Trophoblast cell (in vitro differentiated cells and primary cell): ENCODE results near the gene BRDT.

Source experiments
- DNase-seq, 2 donors: peaks; one replicate each; pipeline ENCODE4 v3.0.0-alpha.2; 2016
- H2AFZ ChIP-seq: 2 replicates; pipeline ENCODE4 v1.6.1; 2013; ENCODE audit warnings: low read length, moderate library complexity, mild to moderate bottlenecking; ENCODE audit not compliant: insufficient read depth, poor library complexity
- H2AK5ac ChIP-seq: 2 replicates; pipeline ENCODE4 v1.6.1; 2013; ENCODE audit warnings: mild to moderate bottlenecking, low read length
- H2BK120ac ChIP-seq: 2 replicates; pipeline ENCODE4 v1.6.1; 2013; ENCODE audit warnings: low read length, mild to moderate bottlenecking, moderate library complexity; ENCODE audit not compliant: insufficient read depth, poor library complexity
- H2BK12ac ChIP-seq: 2 replicates; pipeline ENCODE4 v1.6.1; 2013; ENCODE audit warnings: mild to moderate bottlenecking, low read length, moderate library complexity
- H2BK5ac ChIP-seq: 2 replicates; pipeline ENCODE4 v1.6.1; 2013; ENCODE audit warnings: low read length, low read depth, moderate library complexity, mild to moderate bottlenecking; ENCODE audit not compliant: poor library complexity
- H3K14ac ChIP-seq: 2 replicates; pipeline ENCODE4 v1.6.1; 2013; ENCODE audit warnings: mild to moderate bottlenecking, low read length
- H3K18ac ChIP-seq: 2 replicates; pipeline ENCODE4 v1.6.1; 2013; ENCODE audit warnings: mild to moderate bottlenecking, low read length
- H3K23ac ChIP-seq: 2 replicates; pipeline ENCODE4 v1.6.1; 2013; ENCODE audit warnings: low read length
- H3K27ac ChIP-seq: 2 replicates; pipeline ENCODE4 v1.5.1; 2013; ENCODE audit warnings: low read depth, mild to moderate bottlenecking, inconsistent platforms, low read length, moderate library complexity
- H3K27me3 ChIP-seq: 2 replicates; pipeline ENCODE4 v1.6.1; 2013; ENCODE audit warnings: inconsistent platforms, mild to moderate bottlenecking, low read length, moderate library complexity; ENCODE audit not compliant: insufficient read depth
- H3K36me3 ChIP-seq, 2 experiments: 1 replicate in 1 of 2; 2 replicates in 1 of 2; pipeline ENCODE4 v1.6.1; 2013; ENCODE audit warnings: low read length in 2 of 2, mild to moderate bottlenecking in 2 of 2, moderate library complexity in 1 of 2; ENCODE audit not compliant: insufficient read depth in 2 of 2, control insufficient read depth in 1 of 2
- H3K4ac ChIP-seq: 2 replicates; pipeline ENCODE4 v1.6.1; 2013; ENCODE audit warnings: low read depth, mild to moderate bottlenecking, low read length, moderate library complexity
- H3K4me1 ChIP-seq, 2 experiments: 1 replicate in 1 of 2; 2 replicates in 1 of 2; pipeline ENCODE4 v1.6.1; 2013; ENCODE audit warnings: low read length in 2 of 2, mild to moderate bottlenecking in 2 of 2, moderate library complexity in 1 of 2; ENCODE audit not compliant: insufficient read depth in 2 of 2, control insufficient read depth in 1 of 2
- H3K4me2 ChIP-seq: 2 replicates; pipeline ENCODE4 v1.6.1; 2013; ENCODE audit warnings: inconsistent platforms, mild to moderate bottlenecking, low read length, moderate library complexity
- H3K4me3 ChIP-seq: 2 replicates; pipeline ENCODE4 v1.5.1; 2013; ENCODE audit warnings: mild to moderate bottlenecking, low read depth, low read length, inconsistent platforms
- H3K79me1 ChIP-seq: one replicate; pipeline ENCODE4 v1.6.1; 2013; ENCODE audit warnings: low read length
- H3K79me2 ChIP-seq: 2 replicates; pipeline ENCODE4 v1.6.1; 2013; ENCODE audit warnings: low read length, mild to moderate bottlenecking; ENCODE audit not compliant: control insufficient read depth, insufficient read depth, poor library complexity
- H3K9ac ChIP-seq: 2 replicates; pipeline ENCODE4 v1.6.1; 2013; ENCODE audit warnings: mild to moderate bottlenecking, low read length
- H3K9me3 ChIP-seq: 2 replicates; pipeline ENCODE4 v1.6.1; 2013; ENCODE audit warnings: low read depth, mild to moderate bottlenecking, control low read depth, inconsistent platforms, low read length; ENCODE audit not compliant: insufficient read depth
- H4K12ac ChIP-seq: 2 replicates; pipeline ENCODE4 v1.6.1; 2013; ENCODE audit warnings: low read depth, mild to moderate bottlenecking, low read length, moderate library complexity
- H4K8ac ChIP-seq: 2 replicates; pipeline ENCODE4 v1.6.1; 2013; ENCODE audit warnings: low read depth, mild to moderate bottlenecking, low read length, moderate library complexity
- H4K91ac ChIP-seq: one replicate; pipeline ENCODE4 v1.6.1; 2013; ENCODE audit warnings: low read depth, mild to moderate bottlenecking, low read length, moderate library complexity
- WGBS: extraction: QIAGEN DNeasy Blood & Tissue Kit; methylation state at CpG from one replicate; pipeline ENCODE4 v1.1.7; 2013; ENCODE audit warnings: missing lambda C conversion rate; ENCODE audit not compliant: insufficient read length, insufficient coverage; ENCODE audit errors: extremely low coverage; 5-methylcytosine and 5-hydroxymethylcytosine counted together

The BRDT gene

GRCh38 chr1:91948501-91949355 is 473 bp upstream of the BRDT start:
- Histone ChIP-seq H3K79me2 (no peaks in the 10 kb centered on the region), H2AK5ac (no peak overlapping the region), H4K91ac (no peak overlapping the region), H3K23ac (no peak overlapping the region), H4K12ac (no peak overlapping the region), H3K79me1 (no peaks in the 10 kb centered on the region), H2BK12ac (no peak overlapping the region), H3K27me3 (no peaks in the 10 kb centered on the region), H3K27ac (no peak overlapping the region), H3K18ac (no peak overlapping the region), H3K4me3 (no peak overlapping the region), H3K14ac (no peak overlapping the region), H2BK5ac (no peak overlapping the region), H4K8ac (no peak overlapping the region), H3K4ac (no peak overlapping the region), H2BK120ac (no peak overlapping the region), H3K36me3 (no peaks in the 10 kb centered on the region), H3K9me3 (no peaks in the 10 kb centered on the region), H3K4me2 (no peak overlapping the region), H2AFZ (no peak overlapping the region), H3K4me1 (no peaks in the 10 kb centered on the region), H3K9ac (no peak overlapping the region)
- WGBS: no CpG with 5 or more reads among the region's 29 CpGs
- DNase-seq: peak; percentile 24 to 88

GRCh38 chr1:91952187-91952586 is 3.0 kb downstream of the BRDT start:
- DNase-seq: no peak
- Histone ChIP-seq H3K27me3 (no peaks in the 10 kb centered on the region), H2BK12ac (no peak overlapping the region), H3K79me1 (no peaks in the 10 kb centered on the region), H2AK5ac (no peak overlapping the region), H3K9ac (no peak overlapping the region), H3K18ac (no peak overlapping the region), H3K9me3 (no peaks in the 10 kb centered on the region), H3K14ac (no peak overlapping the region), H4K91ac (no peak overlapping the region), H3K79me2 (no peaks in the 10 kb centered on the region), H3K4me2 (no peak overlapping the region), H3K36me3 (no peaks in the 10 kb centered on the region), H3K4me1 (no peaks in the 10 kb centered on the region), H4K12ac (no peak overlapping the region), H2BK120ac (no peak overlapping the region), H3K27ac (no peak overlapping the region), H3K23ac (no peak overlapping the region), H3K4me3 (no peak overlapping the region), H3K4ac (no peak overlapping the region), H2AFZ (no peak overlapping the region), H2BK5ac (no peak overlapping the region), H4K8ac (no peak overlapping the region)
- no CpG with 5 or more reads among the region's 2 CpGs for WGBS

GRCh38 chr1:91958926-91959325 is 9.7 kb downstream of the BRDT start:
- no peak overlapping the region for H2BK120ac ChIP-seq
- H2AFZ ChIP-seq: no peak overlapping the region
- no CpG with 5 or more reads among the region's 5 CpGs for WGBS
- no peak overlapping the region for H3K14ac ChIP-seq
- no peak overlapping the region for H2BK5ac ChIP-seq
- no peaks in the 10 kb centered on the region for H3K79me2 ChIP-seq
- H3K9ac ChIP-seq: no peak overlapping the region
- no peaks in the 10 kb centered on the region for H3K36me3 ChIP-seq
- H3K4me2 ChIP-seq: no peak overlapping the region
- H3K27ac ChIP-seq: no peak overlapping the region
- no peaks in the 10 kb centered on the region for H3K4me1 ChIP-seq
- no peak overlapping the region for H2AK5ac ChIP-seq
- no peak overlapping the region for H4K91ac ChIP-seq
- DNase-seq: no peak
- no peaks in the 10 kb centered on the region for H3K27me3 ChIP-seq
- no peak overlapping the region for H4K12ac ChIP-seq
- no peaks in the 10 kb centered on the region for H3K79me1 ChIP-seq
- no peak overlapping the region for H3K23ac ChIP-seq
- H3K4me3 ChIP-seq: no peak overlapping the region
- no peak overlapping the region for H3K4ac ChIP-seq
- H4K8ac ChIP-seq: no peak overlapping the region
- no peak overlapping the region for H3K18ac ChIP-seq
- no peaks in the 10 kb centered on the region for H3K9me3 ChIP-seq
- H2BK12ac ChIP-seq: no peak overlapping the region

- no CpG with 5 or more reads among the region's 2 CpGs for WGBS
These were observed 19.1 kb downstream of the BRDT start for GRCh38 chr1:91968334-91968733.

More at GRCh38 chr1:91968334-91968733, 19.1 kb downstream of the BRDT start:
- H3K4me3 ChIP-seq: no peak overlapping the region
- no peaks in the 10 kb centered on the region for H3K79me2 ChIP-seq
- no peak overlapping the region for H3K9ac ChIP-seq
- no peaks in the 10 kb centered on the region for H3K79me1 ChIP-seq
- no peak overlapping the region for H4K8ac ChIP-seq
- H2BK5ac ChIP-seq: no peak overlapping the region
- no peaks in the 10 kb centered on the region for H3K9me3 ChIP-seq
- no peak for DNase-seq
- no peak overlapping the region for H2BK12ac ChIP-seq
- H4K91ac ChIP-seq: no peak overlapping the region
- no peak overlapping the region for H3K14ac ChIP-seq
- no peak overlapping the region for H3K4ac ChIP-seq
- H4K12ac ChIP-seq: no peak overlapping the region
- H3K27me3 ChIP-seq: no peaks in the 10 kb centered on the region
- no peak overlapping the region for H3K27ac ChIP-seq
- no peak overlapping the region for H2AK5ac ChIP-seq
- H3K36me3 ChIP-seq: no peaks in the 10 kb centered on the region
- no peak overlapping the region for H3K18ac ChIP-seq
- H3K4me2 ChIP-seq: no peak overlapping the region
- no peak overlapping the region for H2AFZ ChIP-seq
- no peak overlapping the region for H2BK120ac ChIP-seq
- no peaks in the 10 kb centered on the region for H3K4me1 ChIP-seq
- H3K23ac ChIP-seq: no peak overlapping the region
